Parathyroid adenoma (tissue), 2 donors: ENCODE results near the gene NPAS2.

Source experiments
- H2AFZ ChIP-seq: fragments of 300-600 bp; sonication (generic); one replicate; pipeline ENCODE4 v1.7.0; 2017; ENCODE audit warnings: antibody characterized with exemption, mild to moderate bottlenecking
- H3K27ac ChIP-seq: fragments of 300-600 bp; sonication (generic); one replicate; pipeline ENCODE4 v1.7.0; 2017
- H3K27me3 ChIP-seq: fragments of 300-600 bp; sonication (generic); one replicate; pipeline ENCODE4 v1.7.0; 2017; ENCODE audit warnings: low read length; ENCODE audit not compliant: control insufficient read depth, insufficient read depth
- H3K36me3 ChIP-seq: fragments of 300-600 bp; sonication (generic); one replicate; pipeline ENCODE4 v1.7.0; 2017; ENCODE audit warnings: low read length; ENCODE audit not compliant: control insufficient read depth, insufficient read depth
- H3K4me1 ChIP-seq: fragments of 300-600 bp; sonication (generic); one replicate; pipeline ENCODE4 v1.7.0; 2017; ENCODE audit warnings: control low read depth
- H3K4me2 ChIP-seq: fragments of 300-600 bp; sonication (generic); one replicate; pipeline ENCODE4 v1.7.0; 2017; ENCODE audit warnings: low read length
- H3K4me3 ChIP-seq: fragments of 300-600 bp; sonication (generic); one replicate; pipeline ENCODE4 v1.7.0; 2017; ENCODE audit warnings: low read depth, low read length
- H3K79me2 ChIP-seq: fragments of 300-600 bp; sonication (generic); one replicate; pipeline ENCODE4 v1.7.0; 2017; ENCODE audit warnings: control low read depth
- H3K9ac ChIP-seq: fragments of 300-600 bp; sonication (generic); one replicate; pipeline ENCODE4 v1.7.0; 2017; ENCODE audit warnings: mild to moderate bottlenecking
- H3K9me3 ChIP-seq: fragments of 300-600 bp; sonication (generic); one replicate; pipeline ENCODE4 v1.7.0; 2017; ENCODE audit warnings: low read length; ENCODE audit not compliant: control insufficient read depth
- TF ChIP-seq, protein P1 (sequence below): fragments of 300-600 bp; sonication (generic); IDR thresholded peaks from one replicate; pipeline ENCODE4 v1.7.0; 2017; ENCODE audit warnings: antibody characterized with exemption, mild to moderate bottlenecking
- donor health status: primary hyperparathyroidism.

Gene NPAS2

DNA sequence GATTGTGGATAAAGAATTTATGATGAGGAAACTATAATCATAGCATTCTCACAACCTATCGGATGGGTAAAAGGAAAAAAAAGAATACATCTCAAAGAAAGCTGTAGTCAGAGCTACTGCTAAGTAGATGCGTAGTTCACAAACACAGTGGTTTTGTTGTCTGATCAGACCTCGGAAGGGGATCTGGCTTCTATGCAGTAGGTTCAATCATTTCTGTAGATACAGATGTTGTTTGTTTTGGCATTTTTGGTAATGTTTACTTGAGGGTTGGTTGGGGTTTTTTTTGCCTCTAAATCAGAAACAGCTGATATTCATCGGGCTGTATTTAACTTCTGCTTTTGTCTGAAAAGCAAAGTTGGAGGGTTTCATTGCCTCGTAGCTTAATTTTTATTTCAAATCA, 42.1 kb downstream of the NPAS2 start:
- H3K79me2 ChIP-seq = no peaks in the 10 kb centered on the region
- H3K4me3 ChIP-seq = no peak overlapping the region
- no peak overlapping the region for H2AFZ ChIP-seq
- no peaks in the 10 kb centered on the region for H3K27me3 ChIP-seq
- H3K4me1 ChIP-seq = no peaks in the 10 kb centered on the region
- no peak overlapping the region for H3K4me2 ChIP-seq
- H3K27ac ChIP-seq = no peak overlapping the region
- H3K36me3 ChIP-seq = no peaks in the 10 kb centered on the region
- no peaks in the 10 kb centered on the region for H3K9me3 ChIP-seq
- TF ChIP-seq, protein P1, sequence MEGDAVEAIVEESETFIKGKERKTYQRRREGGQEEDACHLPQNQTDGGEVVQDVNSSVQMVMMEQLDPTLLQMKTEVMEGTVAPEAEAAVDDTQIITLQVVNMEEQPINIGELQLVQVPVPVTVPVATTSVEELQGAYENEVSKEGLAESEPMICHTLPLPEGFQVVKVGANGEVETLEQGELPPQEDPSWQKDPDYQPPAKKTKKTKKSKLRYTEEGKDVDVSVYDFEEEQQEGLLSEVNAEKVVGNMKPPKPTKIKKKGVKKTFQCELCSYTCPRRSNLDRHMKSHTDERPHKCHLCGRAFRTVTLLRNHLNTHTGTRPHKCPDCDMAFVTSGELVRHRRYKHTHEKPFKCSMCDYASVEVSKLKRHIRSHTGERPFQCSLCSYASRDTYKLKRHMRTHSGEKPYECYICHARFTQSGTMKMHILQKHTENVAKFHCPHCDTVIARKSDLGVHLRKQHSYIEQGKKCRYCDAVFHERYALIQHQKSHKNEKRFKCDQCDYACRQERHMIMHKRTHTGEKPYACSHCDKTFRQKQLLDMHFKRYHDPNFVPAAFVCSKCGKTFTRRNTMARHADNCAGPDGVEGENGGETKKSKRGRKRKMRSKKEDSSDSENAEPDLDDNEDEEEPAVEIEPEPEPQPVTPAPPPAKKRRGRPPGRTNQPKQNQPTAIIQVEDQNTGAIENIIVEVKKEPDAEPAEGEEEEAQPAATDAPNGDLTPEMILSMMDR = no peak
- H3K9ac ChIP-seq = no peak overlapping the region

DNA sequence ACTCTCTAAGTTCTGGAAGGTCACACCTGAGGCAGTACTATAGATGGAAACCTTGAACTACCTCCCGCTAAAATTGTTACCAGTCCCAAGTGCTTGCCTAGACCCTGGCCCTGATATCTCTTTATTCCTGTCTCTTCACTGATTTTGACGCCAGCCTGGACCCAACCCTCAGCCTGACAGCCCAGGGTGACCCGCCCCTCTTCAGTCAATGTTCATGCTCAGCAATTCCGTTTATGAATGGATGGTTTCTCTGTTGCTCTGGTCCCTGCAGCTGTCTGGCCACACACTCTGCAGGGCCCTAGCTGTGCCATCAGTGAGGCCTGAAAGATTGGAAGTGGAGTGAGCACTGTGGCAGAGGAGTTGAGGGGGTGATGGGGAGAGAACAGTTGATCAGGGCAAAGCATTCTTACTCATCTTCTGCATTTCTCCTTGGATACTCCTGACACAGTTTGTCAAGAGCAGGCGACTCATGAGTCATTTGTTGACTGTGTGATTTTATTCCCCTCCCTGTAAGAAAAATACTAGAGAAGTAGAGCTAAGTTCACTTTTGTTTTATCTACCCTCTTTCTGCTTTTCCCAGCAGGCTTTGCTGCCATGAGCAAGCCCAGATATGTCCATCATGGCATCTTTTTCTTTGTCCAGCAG, 46.0 kb downstream of the NPAS2 start:
- no peaks in the 10 kb centered on the region for H3K4me1 ChIP-seq
- H3K9ac ChIP-seq = no peak overlapping the region
- no peak overlapping the region for H3K4me2 ChIP-seq
- no peaks in the 10 kb centered on the region for H3K36me3 ChIP-seq
- no peak overlapping the region for H3K27ac ChIP-seq
- H2AFZ ChIP-seq = no peak overlapping the region
- TF ChIP-seq, protein P1 = no peak
- H3K27me3 ChIP-seq = no peaks in the 10 kb centered on the region
- H3K79me2 ChIP-seq = no peaks in the 10 kb centered on the region
- H3K9me3 ChIP-seq = no peaks in the 10 kb centered on the region
- H3K4me3 ChIP-seq = no peak overlapping the region

DNA sequence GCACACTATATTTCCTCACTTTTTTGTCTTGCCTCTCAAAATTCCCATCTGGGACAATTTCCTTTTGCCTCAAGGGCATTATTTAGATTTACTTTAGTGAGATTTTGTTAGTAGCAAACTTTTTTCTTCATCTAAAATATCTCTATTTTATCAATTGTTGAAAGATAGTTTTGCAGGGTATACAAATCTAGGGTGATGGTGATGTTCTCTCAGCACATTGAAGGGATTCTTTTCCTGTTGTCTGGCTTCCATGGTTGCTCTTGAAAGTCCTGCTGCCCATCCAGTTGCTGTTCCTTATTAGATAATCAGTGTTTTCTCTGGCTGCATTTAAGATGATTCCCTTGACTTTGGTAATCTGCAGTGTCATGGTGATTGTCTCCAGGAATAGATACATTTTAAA, 48.1 kb downstream of the NPAS2 start:
- Histone ChIP-seq H3K9me3 (no peaks in the 10 kb centered on the region), H3K4me1 (no peaks in the 10 kb centered on the region), H3K27ac (no peak overlapping the region), H2AFZ (no peak overlapping the region), H3K79me2 (no peaks in the 10 kb centered on the region), H3K36me3 (no peaks in the 10 kb centered on the region), H3K4me3 (no peak overlapping the region), H3K9ac (no peak overlapping the region), H3K27me3 (no peaks in the 10 kb centered on the region), H3K4me2 (no peak overlapping the region)
- TF ChIP-seq, protein P1 = no peak

DNA sequence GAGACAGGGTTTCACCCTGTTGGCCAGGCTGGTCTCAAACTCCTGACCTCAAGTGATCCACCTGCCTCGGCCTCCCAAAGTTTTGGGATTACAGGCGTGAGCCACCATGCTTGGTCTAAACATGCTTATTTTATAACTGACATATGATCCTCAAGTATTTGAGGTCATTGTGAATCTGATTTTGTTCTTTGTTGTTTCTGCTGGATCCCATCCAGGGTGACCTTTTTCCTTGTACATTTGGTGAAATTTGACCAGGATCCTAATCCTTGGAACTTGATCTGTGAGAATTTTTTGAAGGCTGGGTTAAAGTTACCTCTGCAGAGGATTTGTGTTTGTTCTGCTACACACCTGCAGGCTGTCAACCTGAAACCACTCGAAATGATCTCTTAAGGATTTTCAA, 49.2 kb downstream of the NPAS2 start:
- no peaks in the 10 kb centered on the region for H3K9me3 ChIP-seq
- no peak overlapping the region for H3K27ac ChIP-seq
- H3K4me1 ChIP-seq = no peaks in the 10 kb centered on the region
- no peak overlapping the region for H2AFZ ChIP-seq
- H3K27me3 ChIP-seq = no peaks in the 10 kb centered on the region
- H3K4me2 ChIP-seq = no peak overlapping the region
- no peaks in the 10 kb centered on the region for H3K36me3 ChIP-seq
- no peak overlapping the region for H3K4me3 ChIP-seq
- H3K9ac ChIP-seq = no peak overlapping the region
- H3K79me2 ChIP-seq = no peaks in the 10 kb centered on the region
- TF ChIP-seq, protein P1 = no peak
